ENCODE results near the gene ZNF391.

DNA sequence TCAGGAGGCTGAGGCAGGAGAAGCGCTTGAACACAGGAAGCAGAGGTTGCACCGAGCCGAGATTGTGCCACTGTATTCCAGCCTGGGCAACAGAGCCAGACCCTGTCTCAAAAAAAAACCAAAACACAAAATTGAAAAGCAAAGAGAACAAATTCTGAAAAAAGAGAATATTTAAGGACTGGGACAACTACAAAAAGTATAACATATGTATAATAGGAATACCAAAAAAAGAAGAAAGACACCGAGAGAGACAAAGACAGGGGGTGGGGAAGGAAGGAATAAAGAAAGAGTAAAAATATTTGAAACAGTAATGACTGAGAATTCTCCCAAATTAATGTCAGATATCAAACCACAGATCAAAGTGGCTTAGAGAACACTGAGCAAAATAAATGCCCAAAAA lies 5.5 kb upstream of the ZNF391 start:
- TF ChIP-seq, protein P1, sequence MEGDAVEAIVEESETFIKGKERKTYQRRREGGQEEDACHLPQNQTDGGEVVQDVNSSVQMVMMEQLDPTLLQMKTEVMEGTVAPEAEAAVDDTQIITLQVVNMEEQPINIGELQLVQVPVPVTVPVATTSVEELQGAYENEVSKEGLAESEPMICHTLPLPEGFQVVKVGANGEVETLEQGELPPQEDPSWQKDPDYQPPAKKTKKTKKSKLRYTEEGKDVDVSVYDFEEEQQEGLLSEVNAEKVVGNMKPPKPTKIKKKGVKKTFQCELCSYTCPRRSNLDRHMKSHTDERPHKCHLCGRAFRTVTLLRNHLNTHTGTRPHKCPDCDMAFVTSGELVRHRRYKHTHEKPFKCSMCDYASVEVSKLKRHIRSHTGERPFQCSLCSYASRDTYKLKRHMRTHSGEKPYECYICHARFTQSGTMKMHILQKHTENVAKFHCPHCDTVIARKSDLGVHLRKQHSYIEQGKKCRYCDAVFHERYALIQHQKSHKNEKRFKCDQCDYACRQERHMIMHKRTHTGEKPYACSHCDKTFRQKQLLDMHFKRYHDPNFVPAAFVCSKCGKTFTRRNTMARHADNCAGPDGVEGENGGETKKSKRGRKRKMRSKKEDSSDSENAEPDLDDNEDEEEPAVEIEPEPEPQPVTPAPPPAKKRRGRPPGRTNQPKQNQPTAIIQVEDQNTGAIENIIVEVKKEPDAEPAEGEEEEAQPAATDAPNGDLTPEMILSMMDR (IDR thresholded peaks at IDR 0.05 in 8 of 11, conservative IDR thresholded peaks at IDR 0.05 in 3 of 11), result no peak
- TF ChIP-seq POLR2A (IDR thresholded peaks at IDR 0.05), result no peak
